AG04449 (cell line): ENCODE data around the gene TARM1.
"Not testable (repeated sequence)": the region's sequence is repeated elsewhere in the genome, so short reads cannot be mapped to it uniquely, and the experiment has no call there.

Experiments used
- CTCF ChIA-PET: fragments of 350-600 bp; formaldehyde crosslinking; extraction: SDS; loops from one replicate; lab custom pipeline; 2021; ENCODE audit warnings: antibody characterized with exemption; lab: Yijun Ruan, JAX
- POLR2A ChIA-PET: fragments of 400-600, 350-600 bp; formaldehyde crosslinking; extraction: SDS; loops from one replicate; lab custom pipeline; 2020; ENCODE audit warnings: antibody characterized with exemption, inconsistent platforms; lab: Yijun Ruan, JAX
- DNase-seq: peaks from one replicate; pipeline ENCODE4 v3.0.0-alpha.2; 2010; ENCODE audit warnings: low read depth, low spot score
- H3K4me3 ChIP-seq: 2 replicates; pipeline ENCODE4 v1.5.1; 2011; ENCODE audit warnings: low read depth, mild to moderate bottlenecking, control low read depth, low read length
- CTCF ChIP-seq: IDR thresholded peaks from one replicate; pipeline ENCODE4 v1.5.1; 2011; ENCODE audit warnings: mild to moderate bottlenecking, moderate library complexity, low read length, control low read depth, inconsistent platforms; ENCODE audit not compliant: insufficient read depth; ENCODE audit errors: missing control alignments

The TARM1 gene

GRCh38 chr19:54104998-54105715 lies 24.0 kb upstream of the TARM1 start:
- TF ChIP-seq CTCF, result no peak
- no peak overlapping the region for H3K4me3 ChIP-seq
- CTCF ChIA-PET, result no interaction called here
- POLR2A ChIA-PET, result no interaction called here
- no peak for DNase-seq

GRCh38 chr19:54102421-54103169 lies 21.4 kb upstream of the TARM1 start, which contains the start of gene NDUFA3:
NDUFA3 (plus strand) TSS chr19:54102855; CDS start chr19:54102879, 24 bp downstream.
- POLR2A ChIA-PET, result interaction anchor here (0.6 to 1.3 kb wide), 2 partner anchors 12 to 13 kb away, joined by 5 to 8 read pairs; partner anchors contain the start of genes PRPF31 and TFPT

GRCh38 chr19:54100561-54100960 lies 19.4 kb upstream of the TARM1 start, which contains the start of gene OSCAR:
OSCAR (minus strand) TSS chr19:54100803; CDS start chr19:54100792, 11 bp downstream.
- ChIA-PET POLR2A (no interaction called here), CTCF (no interaction called here)
- TF ChIP-seq CTCF, result no peak
- DNase-seq, result no peak
- H3K4me3 ChIP-seq, result no peak within 1 kb of the TSS

More at GRCh38 chr19:54102421-54103169, 21.4 kb upstream of the TARM1 start, which contains the start of gene NDUFA3:
- DNase-seq, result peak; percentile 80
- TF ChIP-seq CTCF, result no peak
- CTCF ChIA-PET, result interaction anchor here (0.6 to 1.1 kb wide), 2 partner anchors 79 to 115 kb away, joined by 3 read pairs; no protein-coding TSS in a partner anchor
- peak within 1 kb of the TSS; percentile 91 for H3K4me3 ChIP-seq

- H3K4me3 ChIP-seq, DNase-seq, POLR2A ChIA-PET, CTCF ChIA-PET: not testable (repeated sequence)
Observed at GRCh38 chr19:54099903-54100255, 18.7 kb upstream of the TARM1 start.

GRCh38 chr19:54099190-54099902 lies 18.2 kb upstream of the TARM1 start:
- no peak overlapping the region for H3K4me3 ChIP-seq
- POLR2A ChIA-PET, result no interaction called here
- no peak for TF ChIP-seq CTCF
- DNase-seq, result no peak
- CTCF ChIA-PET, result no interaction called here

GRCh38 chr19:54096617-54097106 lies 15.5 kb upstream of the TARM1 start:
- no peak for DNase-seq
- POLR2A ChIA-PET, result no interaction called here
- H3K4me3 ChIP-seq, result peak overlapping the region; percentile 46
- peak; percentile 55 for TF ChIP-seq CTCF
- CTCF ChIA-PET, result interaction anchor here (0.6 to 1.9 kb wide), 8 partner anchors 10 to 324 kb away, joined by 3 to 9 read pairs (median 3); no protein-coding TSS in a partner anchor

- CTCF ChIA-PET, result interaction anchor here (1.0 to 2.1 kb wide), 5 partner anchors 41 to 303 kb away, joined by 3 to 9 read pairs (median 3); partner anchors contain the start of gene CNOT3
- POLR2A ChIA-PET, DNase-seq: not testable (repeated sequence)
- H3K4me3 ChIP-seq, result peak overlapping the region; percentile 51
Observed at GRCh38 chr19:54095859-54096616, 14.9 kb upstream of the TARM1 start.
